Measurements from ENCODE around the gene ACTL8. TPM values are rescaled to one million over a fixed set of nuclear protein-coding genes. Genes with fewer than 3 reads are reported as not detected.

The ACTL8 gene
- total RNA-seq, 2 experiments from 2014 or later = not detected

GRCh38 chr1:17774452-17774851 lies 19.3 kb downstream of the ACTL8 start:
- ATAC-seq (ENCODE audit: poor library complexity) (no peak), DNase-seq (no peak)
- Histone ChIP-seq H3K4me3 (ENCODE audit: low read length) (no peak overlapping the region), H3K36me3 (ENCODE audit: insufficient read depth, low read length) (no peaks in the 10 kb centered on the region), H3K27me3 (ENCODE audit: control insufficient read depth in 1 of 2, insufficient read depth in 2 of 2, low read length in 2 of 2) (peaks cover 0 to 3% of the 10 kb centered on the region in 2 experiments), H3K9me3 (ENCODE audit: control insufficient read depth in 1 of 2, insufficient read depth in 1 of 2, low read length in 2 of 2) (peaks cover 0 to 8% of the 10 kb centered on the region in 2 experiments), H3K27ac (ENCODE audit: low read depth in 1 of 2, low read length in 2 of 2) (no peak overlapping the region), H3K4me1 (ENCODE audit: insufficient read depth, low read length) (no peaks in the 10 kb centered on the region)
- CTCF ChIA-PET = no interaction called here
- TF ChIP-seq CTCF (IDR thresholded peaks at IDR 0.05) = no peak
- Mint-ChIP-seq H3K27me3 (peaks cover 5% of the 10 kb centered on the region), H3K36me3 (ENCODE audit: low read depth) (no peaks in the 10 kb centered on the region), H3K4me1 (ENCODE audit: low read depth) (no peaks in the 10 kb centered on the region), H3K27ac (no peak overlapping the region), H3K9me3 (no peaks in the 10 kb centered on the region), H3K4me3 (no peak overlapping the region)
- POLR2A ChIA-PET = no interaction called here
- intact Hi-C loops (cut with DNase I, micrococcal nuclease) = no loop called here

GRCh38 chr1:17775796-17776195 lies 20.7 kb downstream of the ACTL8 start:
- intact Hi-C loops (cut with DNase I, micrococcal nuclease) = no loop called here
- H3K9me3 ChIP-seq (ENCODE audit: control insufficient read depth in 1 of 2, insufficient read depth in 1 of 2, low read length in 2 of 2) = peaks cover 0 to 16% of the 10 kb centered on the region in 2 experiments
- Mint-ChIP-seq H3K36me3 (ENCODE audit: low read depth) (no peaks in the 10 kb centered on the region), H3K9me3 (no peaks in the 10 kb centered on the region), H3K27me3 (peaks cover 5% of the 10 kb centered on the region), H3K4me3 (no peak overlapping the region), H3K27ac (no peak overlapping the region), H3K4me1 (ENCODE audit: low read depth) (no peaks in the 10 kb centered on the region)
- no peak for TF ChIP-seq CTCF (IDR thresholded peaks at IDR 0.05)
- H3K27ac ChIP-seq (ENCODE audit: low read depth in 1 of 2, low read length in 2 of 2) = no peak overlapping the region
- DNase-seq = no peak
- ATAC-seq (ENCODE audit: poor library complexity) = no peak
- no peaks in the 10 kb centered on the region for H3K36me3 ChIP-seq (ENCODE audit: insufficient read depth, low read length)
- no peaks in the 10 kb centered on the region for H3K4me1 ChIP-seq (ENCODE audit: insufficient read depth, low read length)
- no peak overlapping the region for H3K4me3 ChIP-seq (ENCODE audit: low read length)
- ChIA-PET CTCF (no interaction called here), POLR2A (no interaction called here)
- H3K27me3 ChIP-seq (ENCODE audit: control insufficient read depth in 1 of 2, insufficient read depth in 2 of 2, low read length in 2 of 2) = peaks cover 0 to 3% of the 10 kb centered on the region in 2 experiments

GRCh38 chr1:17776426-17776825 lies 21.3 kb downstream of the ACTL8 start:
- Histone ChIP-seq H3K27ac (ENCODE audit: low read depth in 1 of 2, low read length in 2 of 2) (no peak overlapping the region), H3K9me3 (ENCODE audit: control insufficient read depth in 1 of 2, insufficient read depth in 1 of 2, low read length in 2 of 2) (peaks cover 0 to 16% of the 10 kb centered on the region in 2 experiments), H3K27me3 (ENCODE audit: control insufficient read depth in 1 of 2, insufficient read depth in 2 of 2, low read length in 2 of 2) (peaks cover 0 to 3% of the 10 kb centered on the region in 2 experiments), H3K4me3 (ENCODE audit: low read length) (no peak overlapping the region), H3K4me1 (ENCODE audit: insufficient read depth, low read length) (no peaks in the 10 kb centered on the region), H3K36me3 (ENCODE audit: insufficient read depth, low read length) (no peaks in the 10 kb centered on the region)
- Mint-ChIP-seq H3K27me3 (peaks cover 5% of the 10 kb centered on the region), H3K36me3 (ENCODE audit: low read depth) (no peaks in the 10 kb centered on the region), H3K4me3 (no peak overlapping the region), H3K9me3 (no peaks in the 10 kb centered on the region), H3K27ac (no peak overlapping the region), H3K4me1 (ENCODE audit: low read depth) (no peaks in the 10 kb centered on the region)
- no peak for TF ChIP-seq CTCF (IDR thresholded peaks at IDR 0.05)
- DNase-seq (no peak), ATAC-seq (ENCODE audit: poor library complexity) (no peak)
- intact Hi-C loops (cut with DNase I, micrococcal nuclease) = no loop called here
- ChIA-PET CTCF (no interaction called here), POLR2A (no interaction called here)
